GM21825 (cell line): ENCODE measurements around the gene WSCD1.

Experiments used
- ATAC-seq: cut with Tn5 transposase; IDR thresholded peaks from one replicate; pipeline ENCODE4 v1.9.1; 2021; ENCODE audit warnings: mild to moderate bottlenecking, moderate library complexity; ENCODE audit not compliant: unreplicated experiment

WSCD1 gene

DNA sequence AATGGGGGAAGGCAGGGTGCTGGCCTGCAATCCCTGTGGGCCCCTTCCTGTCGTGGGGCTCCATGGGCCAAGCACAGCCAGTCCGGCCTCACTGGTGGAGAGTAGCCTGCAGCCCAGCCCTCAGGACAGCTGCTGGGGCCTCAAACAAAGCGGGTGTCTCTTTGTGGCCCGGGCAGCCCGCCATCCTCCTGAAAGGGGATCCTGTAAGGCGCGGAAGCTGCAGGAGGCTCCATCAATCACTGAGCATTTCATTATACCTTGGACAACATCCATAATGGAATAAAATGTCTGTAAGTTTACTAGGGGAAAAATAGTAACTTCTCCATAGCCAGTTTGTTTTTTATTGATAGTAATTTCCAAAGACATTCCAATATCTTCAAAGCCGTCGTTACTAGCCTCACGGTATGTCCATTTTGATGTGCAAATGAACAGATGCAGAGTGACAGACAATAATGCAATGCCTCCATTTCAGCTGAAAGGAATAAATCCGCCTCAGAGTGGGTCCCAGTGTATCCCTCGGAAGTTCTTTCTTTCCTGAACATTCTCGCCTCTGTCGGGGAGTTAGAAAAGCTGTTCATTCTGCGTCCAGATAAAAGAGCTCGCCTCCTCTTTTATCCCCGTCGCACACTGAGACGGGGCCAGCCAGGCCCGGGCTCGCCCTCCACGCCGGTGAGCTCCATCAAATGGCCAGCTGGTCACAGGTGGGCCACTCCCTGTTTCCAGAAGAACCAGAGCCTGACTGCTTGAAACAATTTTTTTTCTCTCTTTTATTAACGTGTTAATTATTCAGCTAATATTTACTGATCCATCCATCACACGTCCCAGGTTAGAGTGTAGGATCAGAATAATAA is 14.4 kb downstream of the WSCD1 start:
- no peak for ATAC-seq

DNA sequence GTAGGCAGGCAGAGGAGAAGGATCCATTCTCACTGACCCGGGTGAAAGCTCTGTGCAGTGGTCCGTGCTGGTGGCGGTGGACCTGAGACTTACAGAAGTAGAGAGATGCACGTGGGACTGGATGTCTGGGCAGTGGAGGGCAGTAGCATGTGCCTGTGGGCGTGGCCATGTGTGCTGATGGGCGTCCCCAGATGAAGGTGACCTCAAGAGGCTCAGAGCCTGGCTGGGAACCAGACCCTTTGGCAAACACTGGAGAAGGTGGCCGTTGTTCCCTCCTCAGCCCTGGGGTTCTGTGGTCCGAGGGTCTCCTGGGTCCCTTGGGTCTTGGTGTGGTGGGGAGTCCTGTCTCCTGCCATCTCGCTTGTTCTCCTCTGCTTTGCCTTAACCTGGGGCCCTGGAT is 15.6 kb downstream of the WSCD1 start:
- ATAC-seq = no peak

DNA sequence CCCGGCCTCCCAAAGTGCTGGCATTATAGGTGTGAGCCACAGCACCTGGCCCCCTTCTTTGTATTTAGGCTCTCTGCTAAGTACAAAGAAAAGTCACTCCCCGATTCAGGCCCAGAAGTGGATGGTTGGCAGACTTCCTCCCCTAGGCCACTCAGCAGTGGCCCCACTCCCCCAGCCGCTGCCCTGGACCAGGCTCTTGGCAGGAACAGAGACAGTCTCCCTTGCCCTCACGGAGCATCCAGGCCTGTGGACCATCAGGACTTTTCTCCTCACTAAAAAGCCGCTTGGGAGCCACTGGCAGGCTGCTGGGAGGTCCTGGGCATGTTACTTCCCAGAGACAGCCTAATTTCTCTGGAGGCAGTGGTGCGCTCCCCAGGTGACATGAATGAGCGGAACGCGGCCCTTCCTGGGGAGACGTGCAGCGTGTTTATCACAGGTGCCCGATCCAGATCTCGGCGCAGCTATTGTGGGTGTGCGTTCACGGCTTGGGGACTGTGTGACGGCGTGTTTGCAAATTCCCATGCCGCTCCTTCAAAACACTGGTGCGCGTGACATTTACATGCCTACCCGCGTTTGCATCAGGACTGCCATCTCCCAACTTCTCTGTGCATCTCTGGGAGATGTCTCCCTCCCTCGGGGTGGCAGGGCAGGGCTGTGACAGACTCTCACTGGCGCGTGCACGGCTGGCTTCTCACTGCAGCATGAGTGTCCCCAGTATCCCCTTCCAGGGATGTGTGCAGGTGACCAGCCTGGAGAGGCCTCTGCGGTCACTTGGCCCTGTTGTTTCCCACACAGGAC is 16.6 kb downstream of the WSCD1 start:
- ATAC-seq = no peak

DNA sequence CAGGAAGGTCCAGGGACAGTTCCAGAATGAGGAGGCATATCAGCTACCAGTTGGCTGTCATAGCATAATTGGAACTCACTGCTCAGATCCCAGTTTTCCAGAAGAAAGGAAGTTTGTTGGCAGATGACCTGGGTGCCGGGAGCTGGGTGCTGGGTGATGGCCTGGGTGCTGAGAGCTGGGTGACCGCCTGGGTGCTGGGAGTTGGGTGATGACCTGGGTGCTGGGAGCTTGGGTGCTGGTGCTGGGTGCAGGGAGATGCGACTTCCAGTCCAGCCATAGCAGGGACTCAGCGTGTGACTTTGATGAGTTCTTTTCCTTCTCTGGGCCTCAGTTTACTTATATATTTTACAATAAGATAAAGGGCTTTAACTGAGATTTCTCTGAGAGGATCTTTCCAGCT is 18.0 kb downstream of the WSCD1 start:
- no peak for ATAC-seq

- no peak for ATAC-seq
These were observed 20.1 kb downstream of the WSCD1 start for GRCh38 chr17:6090253-6090652.

DNA sequence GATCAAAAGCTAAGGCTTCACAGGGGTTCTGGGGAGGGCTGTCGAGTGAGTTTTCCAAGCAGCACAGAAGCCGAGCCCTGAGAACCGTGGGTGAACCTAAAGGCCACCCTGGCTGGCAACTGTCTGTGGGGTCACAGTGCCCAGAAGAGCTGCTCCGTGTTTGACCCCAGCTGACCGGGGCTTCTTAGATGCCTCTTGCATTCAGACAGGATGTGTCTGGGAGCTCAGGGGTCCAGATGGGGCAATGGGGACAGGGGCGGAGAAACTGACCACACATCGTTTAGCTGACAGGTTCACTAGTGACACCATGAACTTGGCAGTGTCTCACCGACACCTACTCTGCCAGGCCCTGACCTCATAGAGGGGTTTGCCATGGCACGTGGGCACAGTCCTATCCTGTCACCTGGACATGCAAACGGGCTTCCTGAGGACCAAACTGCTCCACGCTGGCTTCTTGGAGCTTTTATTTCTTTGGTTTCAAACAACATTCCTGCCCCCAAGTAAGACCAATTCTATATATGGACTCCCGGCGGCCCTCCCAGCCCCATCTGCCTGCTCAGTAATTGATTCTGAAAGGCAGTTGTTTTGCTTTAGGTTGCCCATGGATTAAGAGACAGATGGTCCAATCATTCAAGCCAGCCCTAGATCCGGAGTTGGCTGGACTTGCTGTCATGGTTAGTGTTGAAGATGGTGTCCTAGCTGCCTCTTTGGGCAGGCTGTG is 22.2 kb downstream of the WSCD1 start:
- ATAC-seq = no peak

- ATAC-seq = no peak
These were observed 22.8 kb downstream of the WSCD1 start for GRCh38 chr17:6092903-6093468.

DNA sequence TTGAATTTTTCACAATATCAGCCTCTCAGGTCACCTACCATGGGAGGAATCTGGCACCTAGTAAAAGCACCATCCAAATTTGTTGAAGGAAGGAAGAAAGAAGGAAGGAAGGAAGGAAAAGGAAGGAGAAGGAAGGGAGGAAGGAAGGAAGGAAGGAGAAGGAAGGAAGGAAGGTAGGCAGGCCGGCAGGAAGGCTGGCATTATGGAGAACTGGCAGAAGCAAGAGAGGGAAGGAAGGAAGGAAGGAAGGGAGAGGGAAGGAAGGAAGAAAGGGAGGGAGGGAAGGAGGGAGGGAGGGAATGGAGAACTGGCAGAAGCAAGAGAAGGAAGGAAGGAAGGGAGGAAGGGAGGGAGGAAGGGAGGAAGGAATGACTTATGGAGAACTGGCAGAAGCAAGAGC is 24.3 kb downstream of the WSCD1 start:
- no peak for ATAC-seq

DNA sequence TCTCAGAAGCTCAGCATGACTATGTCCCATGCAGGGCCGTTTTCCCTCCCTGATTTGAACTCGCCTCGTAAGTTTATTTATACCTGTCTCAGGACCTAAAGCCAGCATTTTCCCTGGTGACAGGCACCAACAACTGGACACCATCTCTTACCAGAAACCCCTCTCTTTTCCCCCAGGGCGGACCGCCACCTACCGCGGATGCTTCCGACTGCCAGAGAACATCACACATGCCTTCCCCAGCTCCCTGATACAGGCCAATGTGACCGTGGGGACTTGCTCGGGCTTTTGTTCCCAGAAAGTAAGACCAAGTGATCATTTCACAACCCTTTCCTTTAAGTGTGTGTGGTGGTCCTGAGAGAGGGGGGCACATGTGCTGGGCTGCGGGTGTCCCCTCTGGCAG is 24.7 kb downstream of the WSCD1 start:
- ATAC-seq = no peak

DNA sequence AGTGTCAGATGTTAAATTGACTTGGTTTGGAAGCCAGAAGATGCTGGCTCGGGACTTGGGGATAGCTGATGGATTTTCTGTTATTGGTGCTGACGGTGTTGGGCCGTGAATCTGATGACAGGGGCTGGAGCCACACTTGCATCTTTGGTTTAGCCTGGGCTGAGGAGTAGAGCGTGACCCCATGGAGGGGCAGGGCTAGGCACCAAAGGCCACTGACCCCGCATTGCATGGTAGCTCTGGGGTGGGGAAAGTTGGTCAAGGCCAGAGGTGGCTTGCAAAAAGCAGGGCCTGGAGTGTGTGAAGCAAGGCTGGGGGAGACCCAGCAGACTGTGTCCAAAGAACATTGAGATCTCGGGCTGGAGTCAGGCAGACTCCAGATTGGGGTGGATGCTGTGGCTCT is 25.3 kb downstream of the WSCD1 start:
- ATAC-seq = no peak

DNA sequence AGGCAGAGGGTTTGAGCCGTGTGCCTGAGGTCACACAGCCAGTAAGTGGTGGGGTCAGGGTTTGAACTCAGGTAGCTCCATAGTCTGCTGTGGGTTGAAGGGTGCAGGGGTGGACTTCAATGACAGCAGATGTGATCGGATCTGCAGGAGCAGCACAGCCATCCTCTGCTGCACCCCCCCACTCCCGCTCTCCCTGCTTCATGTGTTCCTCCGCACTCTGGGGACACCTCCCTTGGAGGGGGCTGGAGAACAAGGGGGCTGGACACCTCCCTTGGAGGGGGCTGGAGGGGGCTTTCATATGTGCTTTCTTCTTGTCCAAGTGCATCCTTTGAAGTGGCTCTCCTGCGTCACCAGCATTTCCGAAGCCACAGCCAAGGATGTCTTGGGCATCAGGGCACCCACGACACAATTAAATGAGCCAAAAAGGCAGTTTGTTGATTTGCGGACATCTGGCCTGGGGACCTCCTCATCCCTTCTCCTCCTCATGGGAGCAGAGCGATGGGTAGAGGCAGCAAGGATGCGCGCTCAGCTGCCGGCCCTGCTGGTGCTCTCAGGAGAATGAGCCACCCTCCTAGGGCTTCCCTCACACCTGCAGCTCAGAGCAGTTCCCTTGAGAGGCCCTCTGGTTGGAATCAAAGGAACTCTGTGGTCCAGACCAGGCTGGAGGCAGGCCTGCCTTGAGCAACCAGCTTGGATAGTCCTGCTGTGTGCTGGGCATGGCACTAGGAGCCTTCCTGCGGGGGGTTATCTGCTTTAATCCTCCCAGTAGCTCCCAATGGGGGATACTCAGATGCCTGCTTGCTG is 26.2 kb downstream of the WSCD1 start:
- no peak for ATAC-seq

DNA sequence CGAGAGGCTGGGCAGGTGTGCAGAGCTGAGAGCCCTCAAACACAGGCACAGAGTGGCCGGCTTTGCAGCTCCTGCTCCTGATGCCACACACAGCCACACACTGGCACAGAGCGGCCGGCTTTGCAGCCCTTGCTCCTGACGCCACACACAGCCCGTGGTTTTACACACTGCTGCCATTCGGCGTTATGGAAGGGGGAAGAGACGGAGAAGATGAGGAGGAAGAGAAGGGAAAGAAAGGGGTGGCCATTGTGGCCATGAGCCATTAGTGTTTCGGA is 26.8 kb downstream of the WSCD1 start:
- no peak for ATAC-seq

- ATAC-seq = no peak
These were observed 28.1 kb downstream of the WSCD1 start for GRCh38 chr17:6098050-6098822.

DNA sequence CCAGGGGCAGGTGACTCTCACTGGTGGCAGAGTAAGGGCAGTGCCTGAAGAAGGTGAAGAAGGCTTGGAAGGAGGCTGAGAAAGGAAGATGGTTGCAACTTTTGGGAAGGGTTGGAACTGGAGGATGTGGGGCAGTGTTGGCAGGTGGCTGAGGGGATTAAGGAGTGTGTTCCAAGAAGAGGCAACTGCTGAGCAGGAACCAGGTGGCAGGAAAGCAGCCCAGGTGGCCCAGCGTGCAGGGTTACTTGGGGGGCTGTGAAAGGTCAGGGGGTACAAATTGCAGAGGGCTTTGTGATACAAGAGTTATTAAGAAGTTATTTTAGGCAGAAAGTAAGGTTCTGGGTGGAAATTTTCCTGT is 28.6 kb downstream of the WSCD1 start:
- no peak for ATAC-seq

GRCh38 chr17:6099492-6099891 is 29.3 kb downstream of the WSCD1 start:
- no peak for ATAC-seq

GRCh38 chr17:6100146-6100545 is 30.0 kb downstream of the WSCD1 start:
- ATAC-seq = no peak

GRCh38 chr17:6100891-6101500 is 30.8 kb downstream of the WSCD1 start:
- ATAC-seq = no peak

GRCh38 chr17:6101706-6102105 is 31.5 kb downstream of the WSCD1 start:
- ATAC-seq = no peak

GRCh38 chr17:6102615-6103014 is 32.4 kb downstream of the WSCD1 start:
- no peak for ATAC-seq
